ENCODE measurements around the gene ADCYAP1R1. TPM values are rescaled to one million over a fixed set of nuclear protein-coding genes. Genes with fewer than 3 reads are reported as not detected.

Gene ADCYAP1R1
- not detected in 2 replicates for total RNA-seq

GRCh38 chr7:31051598-31052486 is at the start of gene ADCYAP1R1:
Gene ADCYAP1R1 (plus strand): TSS chr7:31052308. CDS start chr7:31063265, 10,957 bp downstream.

Other genes starting within 250 kb of the ADCYAP1R1 start
- 4.4 and 7.9 TPM in 2 replicates for gene AQP1, start 140.5 kb upstream of the ADCYAP1R1 start, total RNA-seq
- not detected in 2 replicates for gene GHRHR, start 88.4 kb upstream of the ADCYAP1R1 start, total RNA-seq